ENCODE measurements around the gene NCAPG2.

DNA sequence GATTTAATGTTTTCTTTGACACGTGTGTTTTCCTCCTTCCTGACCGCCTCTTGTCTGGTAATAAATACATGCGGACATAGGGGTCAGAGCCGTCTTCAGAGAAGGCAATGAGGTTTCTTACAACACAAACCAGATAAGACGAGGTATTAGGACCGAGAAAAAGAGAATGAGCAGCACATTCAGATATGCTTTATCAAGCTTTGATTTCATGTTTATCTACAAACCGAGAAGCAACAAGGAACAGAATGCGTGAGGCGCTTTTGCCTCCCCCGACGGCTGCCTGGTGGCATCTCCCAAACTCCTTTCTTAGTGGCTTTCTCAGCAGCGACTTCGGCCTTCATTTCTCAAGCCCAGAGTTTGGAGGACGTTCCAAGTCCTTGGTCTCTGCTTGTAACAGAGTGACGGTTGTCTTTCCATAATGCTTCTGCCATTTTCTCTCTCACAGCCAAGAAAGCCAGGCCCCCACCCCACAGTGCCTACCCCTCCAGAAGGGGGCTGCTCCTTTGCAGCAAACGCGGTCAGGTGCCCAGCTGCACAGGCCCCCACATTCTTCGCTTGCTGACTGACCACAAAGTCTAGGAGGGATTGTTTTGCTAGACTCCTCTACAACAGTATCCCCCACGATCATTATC lies 32.6 kb upstream of the NCAPG2 start:
- TF ChIP-seq, protein P1, sequence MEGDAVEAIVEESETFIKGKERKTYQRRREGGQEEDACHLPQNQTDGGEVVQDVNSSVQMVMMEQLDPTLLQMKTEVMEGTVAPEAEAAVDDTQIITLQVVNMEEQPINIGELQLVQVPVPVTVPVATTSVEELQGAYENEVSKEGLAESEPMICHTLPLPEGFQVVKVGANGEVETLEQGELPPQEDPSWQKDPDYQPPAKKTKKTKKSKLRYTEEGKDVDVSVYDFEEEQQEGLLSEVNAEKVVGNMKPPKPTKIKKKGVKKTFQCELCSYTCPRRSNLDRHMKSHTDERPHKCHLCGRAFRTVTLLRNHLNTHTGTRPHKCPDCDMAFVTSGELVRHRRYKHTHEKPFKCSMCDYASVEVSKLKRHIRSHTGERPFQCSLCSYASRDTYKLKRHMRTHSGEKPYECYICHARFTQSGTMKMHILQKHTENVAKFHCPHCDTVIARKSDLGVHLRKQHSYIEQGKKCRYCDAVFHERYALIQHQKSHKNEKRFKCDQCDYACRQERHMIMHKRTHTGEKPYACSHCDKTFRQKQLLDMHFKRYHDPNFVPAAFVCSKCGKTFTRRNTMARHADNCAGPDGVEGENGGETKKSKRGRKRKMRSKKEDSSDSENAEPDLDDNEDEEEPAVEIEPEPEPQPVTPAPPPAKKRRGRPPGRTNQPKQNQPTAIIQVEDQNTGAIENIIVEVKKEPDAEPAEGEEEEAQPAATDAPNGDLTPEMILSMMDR (IDR thresholded peaks at IDR 0.05): no peak
- TF ChIP-seq POLR2A (IDR thresholded peaks at IDR 0.05): no peak

Measured in body of pancreas (tissue), 4 donors.